SK-N-SH treated with all-trans-retinoic acid at 6 μM for 48 hours (cell line): ENCODE data around the gene UCN.

ENCODE experiments used
- CSDC2 ChIP-seq: fragments of 250-450 bp; sonication (Bioruptor Pico); IDR thresholded peaks from 2 replicates; pipeline ENCODE4 v1.5.0; 2020; ENCODE audit warnings: mild to moderate bottlenecking, moderate library complexity
- ESRRG ChIP-seq: fragments of 250-450 bp; sonication (Bioruptor Pico); IDR thresholded peaks from 2 replicates; pipeline ENCODE4 v1.6.1; 2021; ENCODE audit warnings: mild to moderate bottlenecking
- ISL1 ChIP-seq: fragments of 250-450 bp; sonication (Bioruptor Pico); IDR thresholded peaks from 2 replicates; pipeline ENCODE4 v2.1.2; 2022; ENCODE audit warnings: mild to moderate bottlenecking, moderate library complexity
- OSR1 ChIP-seq: fragments of 250-450 bp; sonication (Bioruptor Pico); IDR thresholded peaks from 2 replicates; pipeline ENCODE4 v1.8.0; 2022; ENCODE audit warnings: moderate library complexity, mild to moderate bottlenecking, inconsistent platforms
- PATZ1 ChIP-seq: fragments of 250-450 bp; sonication (Bioruptor Pico); IDR thresholded peaks from 2 replicates; pipeline ENCODE4 v1.8.0; 2020; ENCODE audit warnings: mild to moderate bottlenecking, moderate library complexity, borderline replicate concordance
- RARB ChIP-seq: fragments of 250-450 bp; sonication (Bioruptor Pico); IDR thresholded peaks from 2 replicates; pipeline ENCODE4 v1.8.0; 2021; ENCODE audit warnings: mild to moderate bottlenecking, moderate library complexity
- TOX ChIP-seq: fragments of 250-450 bp; sonication (Bioruptor Pico); IDR thresholded peaks from 2 replicates; pipeline ENCODE4 v1.8.0; 2021; ENCODE audit warnings: mild to moderate bottlenecking, moderate library complexity, borderline replicate concordance
- ZNF70 ChIP-seq: fragments of 450-650 bp; formaldehyde crosslinking; IDR thresholded peaks from 2 replicates; pipeline ENCODE4 v1.5.0; 2020; ENCODE audit warnings: mild to moderate bottlenecking, moderate library complexity

- no peak for TF ChIP-seq ESRRG
- no peak for TF ChIP-seq PATZ1
- TF ChIP-seq ZNF70 (CRISPR knock-in tag): no peak
- no peak for TF ChIP-seq RARB
- no peak for TF ChIP-seq TOX
- peak; percentile 9; the same call in 1 of the 2 replicates for TF ChIP-seq CSDC2 (CRISPR knock-in tag)
- TF ChIP-seq OSR1 (CRISPR knock-in tag): no peak
- no peak for TF ChIP-seq ISL1 (CRISPR knock-in tag)
These were observed at the start of gene UCN for GRCh38 chr2:27308359-27308881.
